ENCODE data around the gene CCDC71L. TPM values are rescaled to one million over a fixed set of nuclear protein-coding genes. Genes with fewer than 3 reads are reported as not detected.
"Not testable (repeated sequence)": the region's sequence is repeated elsewhere in the genome, so short reads cannot be mapped to it uniquely, and the experiment has no call there.

The CCDC71L gene
- polyA plus RNA-seq (2013, experiment 1 of 4), result 20.3 TPM
- 20.5 TPM for polyA plus RNA-seq (2013, experiment 2 of 4)
- 18.5 TPM for polyA plus RNA-seq (2013, experiment 3 of 4)
- 19.6 TPM for polyA plus RNA-seq (2013, experiment 4 of 4)

- H3K9me3 ChIP-seq (ENCODE audit: control insufficient read depth, low read length), result no peaks in the 10 kb centered on the region
- H3K4me1 ChIP-seq (ENCODE audit: control insufficient read depth, insufficient read depth, low read length), result no peaks in the 10 kb centered on the region
- H3K27me3 ChIP-seq (ENCODE audit: control insufficient read depth, insufficient read depth, low read length, poor library complexity, severe bottlenecking), result no peaks in the 10 kb centered on the region
- peak within 1 kb of the TSS; percentile 91 for H3K27ac ChIP-seq (ENCODE audit: insufficient read depth, low read depth, low read length, poor library complexity, severe bottlenecking)
- WGBS, 2 experiments, result 6% methylated on average over 51 of the region's 51 CpGs
- H3K36me3 ChIP-seq (ENCODE audit: control insufficient read depth, insufficient read depth, low read length), result no peaks in the 10 kb centered on the region
- peak within 1 kb of the TSS; percentile 73 for H3K4me3 ChIP-seq (ENCODE audit: insufficient read depth, low read depth, low read length)
Measured at GRCh38 chr7:106660862-106661720, at the start of gene CCDC71L. CCDC71L (minus strand) TSS chr7:106661158; CDS start chr7:106660896, 262 bp downstream.

GRCh38 chr7:106709604-106710003 is 48.6 kb upstream of the CCDC71L start:
- not testable (repeated sequence) for H3K4me3 ChIP-seq (ENCODE audit: insufficient read depth, low read depth, low read length); H3K27ac ChIP-seq (ENCODE audit: insufficient read depth, low read depth, low read length, poor library complexity, severe bottlenecking); H3K9me3 ChIP-seq (ENCODE audit: control insufficient read depth, low read length); H3K4me1 ChIP-seq (ENCODE audit: control insufficient read depth, insufficient read depth, low read length); H3K36me3 ChIP-seq (ENCODE audit: control insufficient read depth, insufficient read depth, low read length); H3K27me3 ChIP-seq (ENCODE audit: control insufficient read depth, insufficient read depth, low read length, poor library complexity, severe bottlenecking)
- WGBS, 2 experiments, result 93% methylated on average over 7 of the region's 7 CpGs

GRCh38 chr7:106704000-106704840 is 43.3 kb upstream of the CCDC71L start:
- Histone ChIP-seq H3K36me3 (ENCODE audit: control insufficient read depth, insufficient read depth, low read length) (no peaks in the 10 kb centered on the region), H3K27me3 (ENCODE audit: control insufficient read depth, insufficient read depth, low read length, poor library complexity, severe bottlenecking) (no peaks in the 10 kb centered on the region), H3K9me3 (ENCODE audit: control insufficient read depth, low read length) (no peaks in the 10 kb centered on the region), H3K4me1 (ENCODE audit: control insufficient read depth, insufficient read depth, low read length) (no peaks in the 10 kb centered on the region), H3K4me3 (ENCODE audit: insufficient read depth, low read depth, low read length) (no peak overlapping the region), H3K27ac (ENCODE audit: insufficient read depth, low read depth, low read length, poor library complexity, severe bottlenecking) (no peak overlapping the region)
- 64 to 76% methylated on average over 3 of the region's 3 CpGs for WGBS, 2 experiments

- H3K27me3 ChIP-seq (ENCODE audit: control insufficient read depth, insufficient read depth, low read length, poor library complexity, severe bottlenecking), result no peaks in the 10 kb centered on the region
- H3K4me1 ChIP-seq (ENCODE audit: control insufficient read depth, insufficient read depth, low read length), result no peaks in the 10 kb centered on the region
- no peaks in the 10 kb centered on the region for H3K36me3 ChIP-seq (ENCODE audit: control insufficient read depth, insufficient read depth, low read length)
- no peak overlapping the region for H3K27ac ChIP-seq (ENCODE audit: insufficient read depth, low read depth, low read length, poor library complexity, severe bottlenecking)
- WGBS, 2 experiments, result 97 to 99% methylated on average over 3 of the region's 4 CpGs
- peaks cover 2% of the 10 kb centered on the region for H3K9me3 ChIP-seq (ENCODE audit: control insufficient read depth, low read length)
- no peak overlapping the region for H3K4me3 ChIP-seq (ENCODE audit: insufficient read depth, low read depth, low read length)
Measured at GRCh38 chr7:106693677-106694353, 32.9 kb upstream of the CCDC71L start.

- H3K36me3 ChIP-seq (ENCODE audit: control insufficient read depth, insufficient read depth, low read length), result no peaks in the 10 kb centered on the region
- 81 to 83% methylated on average over 1 to 2 of the region's 2 CpGs for WGBS, 2 experiments
- peaks cover 2% of the 10 kb centered on the region for H3K9me3 ChIP-seq (ENCODE audit: control insufficient read depth, low read length)
- H3K4me1 ChIP-seq (ENCODE audit: control insufficient read depth, insufficient read depth, low read length), result no peaks in the 10 kb centered on the region
- no peak overlapping the region for H3K4me3 ChIP-seq (ENCODE audit: insufficient read depth, low read depth, low read length)
- no peak overlapping the region for H3K27ac ChIP-seq (ENCODE audit: insufficient read depth, low read depth, low read length, poor library complexity, severe bottlenecking)
- H3K27me3 ChIP-seq (ENCODE audit: control insufficient read depth, insufficient read depth, low read length, poor library complexity, severe bottlenecking), result no peaks in the 10 kb centered on the region
Measured at GRCh38 chr7:106692450-106693051, 31.6 kb upstream of the CCDC71L start.

- H3K9me3 ChIP-seq (ENCODE audit: control insufficient read depth, low read length); H3K36me3 ChIP-seq (ENCODE audit: control insufficient read depth, insufficient read depth, low read length); H3K4me1 ChIP-seq (ENCODE audit: control insufficient read depth, insufficient read depth, low read length); H3K27ac ChIP-seq (ENCODE audit: insufficient read depth, low read depth, low read length, poor library complexity, severe bottlenecking); H3K27me3 ChIP-seq (ENCODE audit: control insufficient read depth, insufficient read depth, low read length, poor library complexity, severe bottlenecking); H3K4me3 ChIP-seq (ENCODE audit: insufficient read depth, low read depth, low read length): not testable (repeated sequence)
- WGBS, 2 experiments, result 100% methylated on average over 1 of the region's 2 CpGs; no CpG with 5 or more reads in 1 of the 2 experiments
Measured at GRCh38 chr7:106688161-106688560, 27.2 kb upstream of the CCDC71L start.

GRCh38 chr7:106683941-106684340 is 23.0 kb upstream of the CCDC71L start:
- H3K9me3 ChIP-seq (ENCODE audit: control insufficient read depth, low read length), result no peaks in the 10 kb centered on the region
- no peaks in the 10 kb centered on the region for H3K4me1 ChIP-seq (ENCODE audit: control insufficient read depth, insufficient read depth, low read length)
- no peak overlapping the region for H3K4me3 ChIP-seq (ENCODE audit: insufficient read depth, low read depth, low read length)
- H3K27ac ChIP-seq (ENCODE audit: insufficient read depth, low read depth, low read length, poor library complexity, severe bottlenecking), result no peak overlapping the region
- H3K27me3 ChIP-seq (ENCODE audit: control insufficient read depth, insufficient read depth, low read length, poor library complexity, severe bottlenecking), result no peaks in the 10 kb centered on the region
- 89 to 93% methylated on average over 2 of the region's 3 CpGs for WGBS, 2 experiments
- no peaks in the 10 kb centered on the region for H3K36me3 ChIP-seq (ENCODE audit: control insufficient read depth, insufficient read depth, low read length)

- no peak overlapping the region for H3K4me3 ChIP-seq (ENCODE audit: insufficient read depth, low read depth, low read length)
- no peaks in the 10 kb centered on the region for H3K27me3 ChIP-seq (ENCODE audit: control insufficient read depth, insufficient read depth, low read length, poor library complexity, severe bottlenecking)
- no peaks in the 10 kb centered on the region for H3K9me3 ChIP-seq (ENCODE audit: control insufficient read depth, low read length)
- no peaks in the 10 kb centered on the region for H3K36me3 ChIP-seq (ENCODE audit: control insufficient read depth, insufficient read depth, low read length)
- H3K27ac ChIP-seq (ENCODE audit: insufficient read depth, low read depth, low read length, poor library complexity, severe bottlenecking), result no peak overlapping the region
- H3K4me1 ChIP-seq (ENCODE audit: control insufficient read depth, insufficient read depth, low read length), result no peaks in the 10 kb centered on the region
- WGBS, 2 experiments, result 77 to 81% methylated on average over 5 of the region's 5 CpGs
Measured at GRCh38 chr7:106681815-106682495, 21.0 kb upstream of the CCDC71L start.

- no peaks in the 10 kb centered on the region for H3K9me3 ChIP-seq (ENCODE audit: control insufficient read depth, low read length)
- no peak overlapping the region for H3K27ac ChIP-seq (ENCODE audit: insufficient read depth, low read depth, low read length, poor library complexity, severe bottlenecking)
- 97 to 98% methylated on average over 5 to 6 of the region's 6 CpGs for WGBS, 2 experiments
- no peaks in the 10 kb centered on the region for H3K36me3 ChIP-seq (ENCODE audit: control insufficient read depth, insufficient read depth, low read length)
- H3K4me3 ChIP-seq (ENCODE audit: insufficient read depth, low read depth, low read length), result no peak overlapping the region
- no peaks in the 10 kb centered on the region for H3K4me1 ChIP-seq (ENCODE audit: control insufficient read depth, insufficient read depth, low read length)
- H3K27me3 ChIP-seq (ENCODE audit: control insufficient read depth, insufficient read depth, low read length, poor library complexity, severe bottlenecking), result no peaks in the 10 kb centered on the region
Measured at GRCh38 chr7:106679153-106679931, 18.4 kb upstream of the CCDC71L start.

Measured in ectodermal cell (in vitro differentiated cells).